HTERT RPE-1 (cell line): ENCODE measurements around the gene RPS6KA1.
"Not testable (repeated sequence)": the region's sequence is repeated elsewhere in the genome, so short reads cannot be mapped to it uniquely, and the experiment has no call there.

ENCODE experiments used
- in situ Hi-C: fragments of 300-500 bp; cut with MboI; formaldehyde crosslinking; loops from 4 replicates; pipeline ENCODE4 v1.14.3; 2020; ENCODE audit warnings: low sequenced_read_pairs

The RPS6KA1 gene

GRCh38 chr1:26529655-26530409 is at the start of gene RPS6KA1:
Gene RPS6KA1 (plus strand): TSS chr1:26529761. CDS start chr1:26529921, 160 bp downstream.
- in situ Hi-C loops: no loop called here

GRCh38 chr1:26482921-26483320 is 46.6 kb upstream of the RPS6KA1 start:
- in situ Hi-C loops: no loop called here

- in situ Hi-C loops: no loop called here
These were observed 45.6 kb upstream of the RPS6KA1 start for GRCh38 chr1:26483980-26484379.

GRCh38 chr1:26490155-26490554 is 39.4 kb upstream of the RPS6KA1 start:
- in situ Hi-C loops: no loop called here

GRCh38 chr1:26493267-26493666 is 36.3 kb upstream of the RPS6KA1 start:
- in situ Hi-C loops: no loop called here

- in situ Hi-C loops: no loop called here
These were observed 35.6 kb upstream of the RPS6KA1 start for GRCh38 chr1:26493938-26494337.

- in situ Hi-C loops: no loop called here
These were observed 32.7 kb upstream of the RPS6KA1 start for GRCh38 chr1:26496861-26497260.

- in situ Hi-C loops: no loop called here
These were observed 30.7 kb upstream of the RPS6KA1 start for GRCh38 chr1:26498894-26499293.

- in situ Hi-C loops: no loop called here
These were observed 28.9 kb upstream of the RPS6KA1 start for GRCh38 chr1:26500488-26501175.

- in situ Hi-C loops: not testable (repeated sequence)
These were observed 18.9 kb upstream of the RPS6KA1 start for GRCh38 chr1:26510711-26511110.

- in situ Hi-C loops: not testable (repeated sequence)
These were observed 13.7 kb upstream of the RPS6KA1 start for GRCh38 chr1:26515836-26516235.

- in situ Hi-C loops: no loop called here
These were observed 12.4 kb upstream of the RPS6KA1 start for GRCh38 chr1:26516987-26517765.

GRCh38 chr1:26517766-26518049 is 11.9 kb upstream of the RPS6KA1 start:
- in situ Hi-C loops: no loop called here

- in situ Hi-C loops: no loop called here
These were observed 11.2 kb upstream of the RPS6KA1 start for GRCh38 chr1:26518355-26518754.

- in situ Hi-C loops: no loop called here
These were observed 9.2 kb upstream of the RPS6KA1 start for GRCh38 chr1:26520339-26520738.

- in situ Hi-C loops: no loop called here
These were observed 7.9 kb upstream of the RPS6KA1 start for GRCh38 chr1:26521669-26522030.

- in situ Hi-C loops: no loop called here
These were observed 7.5 kb upstream of the RPS6KA1 start for GRCh38 chr1:26522073-26522472.

- in situ Hi-C loops: no loop called here
These were observed 5.4 kb upstream of the RPS6KA1 start for GRCh38 chr1:26524181-26524580.

- in situ Hi-C loops: no loop called here
These were observed 3.3 kb upstream of the RPS6KA1 start for GRCh38 chr1:26526287-26526686.

- in situ Hi-C loops: no loop called here
These were observed 231 bp upstream of the RPS6KA1 start for GRCh38 chr1:26529405-26529654.

- in situ Hi-C loops: no loop called here
These were observed 891 bp downstream of the RPS6KA1 start for GRCh38 chr1:26530410-26530894.
